Stimulated activated memory B cell treated with anti-CD40 and anti-IgM and Interleukin-4, amounts not matched to agents 10 μg/mL and 1 μg/mL and 100 μg/mL, for 72 hours (primary cell): ENCODE data around the gene MEGF6.
"Not testable (repeated sequence)": the region's sequence is repeated elsewhere in the genome, so short reads cannot be mapped to it uniquely, and the experiment has no call there.

ENCODE experiments used
- ATAC-seq: fragments of 150-1000 bp; cut with Tn5 transposase; 2 replicates; pipeline ENCODE4 v1.10.0; 2021
- H3K27ac Mint-ChIP-seq: one replicate; pipeline ENCODE4 v1.8.0; 2022; ENCODE audit warnings: mild to moderate bottlenecking, mixed read lengths
- H3K27me3 Mint-ChIP-seq: one replicate; pipeline ENCODE4 v1.8.0; 2022; ENCODE audit warnings: mixed read lengths
- H3K36me3 Mint-ChIP-seq: one replicate; pipeline ENCODE4 v1.8.0; 2022; ENCODE audit warnings: mixed read lengths
- H3K4me1 Mint-ChIP-seq: one replicate; pipeline ENCODE4 v1.8.0; 2022; ENCODE audit warnings: mixed read lengths
- H3K4me3 Mint-ChIP-seq: one replicate; pipeline ENCODE4 v1.8.0; 2022; ENCODE audit warnings: mild to moderate bottlenecking, moderate library complexity, mixed read lengths
- H3K9me3 Mint-ChIP-seq: one replicate; pipeline ENCODE4 v1.8.0; 2022; ENCODE audit warnings: mixed read lengths

MEGF6 gene

GRCh38 chr1:3626025-3626424 is 14.7 kb upstream of the MEGF6 start:
- Mint-ChIP-seq H3K27ac (no peak overlapping the region), H3K9me3 (no peaks in the 10 kb centered on the region), H3K27me3 (no peaks in the 10 kb centered on the region), H3K36me3 (peaks cover 19% of the 10 kb centered on the region), H3K4me1 (peaks cover 48% of the 10 kb centered on the region), H3K4me3 (peak overlapping the region; percentile 87)
- no peak for ATAC-seq

DNA sequence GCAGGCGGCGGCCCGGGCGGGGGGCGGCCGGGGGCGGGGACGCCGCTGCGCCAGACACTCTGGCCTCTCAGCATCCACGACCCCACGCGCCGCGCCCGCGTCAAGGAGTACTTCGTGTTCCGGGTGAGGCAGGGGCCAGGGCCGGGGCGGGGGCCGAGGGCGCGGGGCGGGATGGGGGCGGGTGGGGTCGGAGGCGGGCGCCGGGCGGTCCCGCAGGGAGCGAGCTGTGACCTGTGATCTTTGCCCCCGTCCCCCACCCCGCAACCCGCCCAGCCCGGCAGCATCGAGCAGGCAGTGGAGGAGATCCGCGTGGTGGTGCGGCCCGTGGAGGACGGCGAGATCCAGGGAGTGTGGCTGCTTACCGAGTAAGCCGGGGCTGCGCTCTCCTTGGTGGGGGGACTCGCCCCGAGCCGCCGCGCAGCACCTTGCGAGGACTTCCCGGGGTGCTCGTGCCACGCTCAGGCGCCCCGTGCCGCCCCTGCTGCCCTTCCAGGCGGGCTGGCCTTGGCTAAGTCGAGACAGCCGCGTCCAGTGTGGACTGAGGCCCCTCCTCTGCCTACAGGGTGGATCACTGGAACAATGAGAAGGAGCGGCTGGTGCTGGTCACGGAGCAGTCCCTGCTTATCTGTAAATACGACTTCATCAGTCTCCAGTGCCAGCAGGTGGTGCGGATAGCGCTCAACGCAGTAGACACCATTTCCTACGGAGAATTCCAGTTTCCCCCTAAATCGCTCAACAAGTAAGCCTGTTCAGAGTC is 14.0 kb upstream of the MEGF6 start:
- H3K36me3 Mint-ChIP-seq: peaks cover 16% of the 10 kb centered on the region
- H3K4me3 Mint-ChIP-seq: peak overlapping the region; percentile 87
- H3K4me1 Mint-ChIP-seq: peaks cover 49% of the 10 kb centered on the region
- H3K27me3 Mint-ChIP-seq: no peaks in the 10 kb centered on the region
- H3K9me3 Mint-ChIP-seq: no peaks in the 10 kb centered on the region
- ATAC-seq: no peak
- peak overlapping the region; percentile 83 for H3K27ac Mint-ChIP-seq

- peak within 1 kb of the TSS; percentile 83 for H3K27ac Mint-ChIP-seq
- peaks cover 47% of the 10 kb centered on the region for H3K4me1 Mint-ChIP-seq
- H3K27me3 Mint-ChIP-seq: no peaks in the 10 kb centered on the region
- peak; percentile 98 for ATAC-seq
- no peaks in the 10 kb centered on the region for H3K9me3 Mint-ChIP-seq
- peaks cover 8% of the 10 kb centered on the region for H3K36me3 Mint-ChIP-seq
- peak within 1 kb of the TSS; percentile 87 for H3K4me3 Mint-ChIP-seq
Observed at GRCh38 chr1:3624200-3625136, 13.2 kb upstream of the MEGF6 start, which contains the start of gene TPRG1L. TPRG1L (plus strand) TSS chr1:3625015; CDS start chr1:3625073, 58 bp downstream.

DNA sequence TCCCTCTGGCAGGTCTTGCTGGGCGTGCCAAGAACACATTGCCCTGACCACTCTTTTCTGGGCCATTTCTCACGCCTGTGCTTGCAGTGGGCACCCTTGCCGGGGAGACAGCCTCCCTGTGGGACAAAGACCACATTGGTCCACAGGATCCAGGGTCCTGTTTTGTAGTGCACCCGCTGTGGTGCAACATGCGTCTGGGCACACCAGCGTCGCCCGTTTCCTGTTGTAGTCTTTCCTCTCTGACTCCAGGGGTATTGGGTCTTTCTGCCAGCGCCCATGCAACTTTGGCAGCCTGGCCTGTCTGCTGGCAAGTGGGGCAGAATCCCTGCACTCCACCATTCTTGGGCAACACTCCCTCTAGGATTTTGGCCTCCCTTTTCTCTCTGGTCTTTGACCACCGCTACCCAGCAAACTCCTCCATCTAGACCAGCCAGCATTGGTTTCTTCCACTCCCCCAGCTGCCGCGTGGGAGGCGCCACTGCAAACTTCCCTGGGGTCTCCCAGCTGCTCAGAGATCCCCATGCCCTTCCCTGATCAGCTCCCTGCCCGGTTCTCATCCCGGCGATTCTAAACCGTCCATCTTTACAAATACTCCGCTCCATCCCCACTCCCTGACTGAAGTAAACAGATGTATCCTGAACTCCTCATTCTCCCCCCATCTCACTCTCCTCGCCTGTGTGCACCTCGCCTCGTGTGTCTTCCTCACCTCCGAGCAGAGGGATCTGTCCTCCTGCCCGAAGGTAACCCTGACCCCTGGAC is 12.3 kb upstream of the MEGF6 start:
- Mint-ChIP-seq H3K4me1 (peaks cover 53% of the 10 kb centered on the region), H3K27me3 (no peaks in the 10 kb centered on the region), H3K4me3 (peak overlapping the region; percentile 87), H3K9me3 (no peaks in the 10 kb centered on the region), H3K36me3 (peaks cover 4% of the 10 kb centered on the region), H3K27ac (peak overlapping the region; percentile 83)
- ATAC-seq: no peak

- H3K4me3 Mint-ChIP-seq, H3K36me3 Mint-ChIP-seq, ATAC-seq, H3K27me3 Mint-ChIP-seq, H3K27ac Mint-ChIP-seq, H3K9me3 Mint-ChIP-seq: not testable (repeated sequence)
- H3K4me1 Mint-ChIP-seq: peaks cover 53% of the 10 kb centered on the region
Observed at GRCh38 chr1:3622102-3622501, 10.8 kb upstream of the MEGF6 start.

GRCh38 chr1:3621151-3621671 is 9.9 kb upstream of the MEGF6 start:
- peaks cover 51% of the 10 kb centered on the region for H3K4me1 Mint-ChIP-seq
- not testable (repeated sequence) for H3K9me3 Mint-ChIP-seq, H3K27me3 Mint-ChIP-seq, H3K27ac Mint-ChIP-seq, H3K36me3 Mint-ChIP-seq, H3K4me3 Mint-ChIP-seq, ATAC-seq

DNA sequence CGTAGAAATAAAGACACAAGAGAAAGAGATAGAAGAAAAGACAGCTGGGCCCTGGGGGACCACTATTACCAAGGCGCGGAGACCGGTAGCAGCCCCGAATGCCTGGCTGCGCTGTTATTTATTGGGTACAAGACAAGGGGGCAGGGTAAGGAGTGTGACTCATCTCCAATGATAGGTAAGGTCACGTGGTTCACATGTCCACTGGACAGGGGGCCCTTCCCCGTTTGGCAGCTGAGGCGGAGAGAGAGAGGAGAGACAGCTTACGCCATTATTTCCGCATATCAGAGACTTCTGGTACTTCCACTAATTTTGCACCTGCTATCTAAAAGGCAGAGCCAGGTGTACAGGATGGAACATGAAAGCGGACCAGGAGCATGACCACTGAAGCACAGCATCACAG is 9.4 kb upstream of the MEGF6 start:
- Mint-ChIP-seq H3K4me3 (no peak overlapping the region), H3K27me3 (peaks cover 6% of the 10 kb centered on the region)

DNA sequence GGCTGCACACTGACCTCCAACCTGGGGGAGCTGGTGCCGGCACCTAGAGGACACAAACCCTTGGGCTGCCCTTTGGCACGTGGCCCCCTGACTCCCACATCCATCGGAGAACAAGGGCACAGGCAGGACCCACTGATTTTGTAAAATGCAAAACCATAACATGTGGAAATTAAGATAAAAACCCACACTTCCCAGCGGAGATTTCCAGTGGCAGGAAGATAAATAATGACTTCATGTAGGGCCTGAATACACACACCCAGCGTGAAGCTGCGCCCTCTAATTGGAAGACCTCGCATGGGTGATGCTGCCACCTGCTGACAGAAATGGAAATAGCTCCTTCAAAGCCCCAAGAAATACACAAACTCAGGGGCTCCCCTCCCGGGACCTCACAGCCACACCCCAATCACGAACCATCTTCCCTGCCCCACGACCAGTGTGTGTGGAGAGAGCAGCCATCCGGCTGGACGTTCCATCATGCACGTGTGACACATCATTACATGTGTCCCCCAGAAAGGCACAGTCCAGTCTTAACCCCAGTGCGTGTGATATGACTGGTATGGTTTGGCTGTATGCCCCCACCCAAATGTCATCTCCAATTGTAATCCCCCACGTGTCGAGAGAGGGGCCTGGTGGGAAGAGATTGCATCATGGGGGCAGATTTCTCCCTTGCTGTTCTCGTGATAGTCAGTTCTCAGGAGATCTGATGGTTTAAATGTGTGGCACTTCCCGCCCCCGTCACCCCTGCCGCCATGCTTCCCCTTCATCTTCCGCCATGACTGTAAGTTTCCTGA is 7.8 kb upstream of the MEGF6 start:
- Mint-ChIP-seq H3K36me3 (no peaks in the 10 kb centered on the region), H3K9me3 (no peaks in the 10 kb centered on the region), H3K4me3 (no peak overlapping the region), H3K4me1 (peaks cover 37% of the 10 kb centered on the region), H3K27me3 (peaks cover 22% of the 10 kb centered on the region), H3K27ac (no peak overlapping the region)
- peak; percentile 83 for ATAC-seq

More for the DNA sequence above, 9.4 kb upstream of the MEGF6 start:
- Mint-ChIP-seq H3K36me3 (no peaks in the 10 kb centered on the region), H3K27ac (no peak overlapping the region), H3K4me1 (peaks cover 46% of the 10 kb centered on the region), H3K9me3 (no peaks in the 10 kb centered on the region)
- no peak for ATAC-seq

DNA sequence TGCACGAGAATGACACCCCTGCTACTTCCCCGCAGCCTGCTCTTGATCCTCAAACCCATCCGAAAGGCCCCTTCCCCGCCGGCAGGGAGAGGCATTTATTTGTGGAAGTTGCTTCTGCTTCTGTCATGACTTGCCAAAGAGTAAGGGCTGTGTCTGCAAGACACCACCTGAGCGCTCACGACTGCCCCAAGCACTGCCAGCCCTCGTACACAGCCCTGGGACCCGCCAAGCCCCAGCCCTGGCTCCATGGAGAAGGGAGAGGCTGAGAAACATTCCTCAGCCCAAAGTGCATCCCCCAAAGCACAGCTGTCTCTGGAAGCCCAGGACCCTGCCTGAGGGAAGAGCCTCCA is 7.2 kb upstream of the MEGF6 start:
- Mint-ChIP-seq H3K4me1 (peaks cover 31% of the 10 kb centered on the region), H3K4me3 (no peak overlapping the region), H3K36me3 (no peaks in the 10 kb centered on the region), H3K27ac (no peak overlapping the region), H3K27me3 (peaks cover 28% of the 10 kb centered on the region), H3K9me3 (no peaks in the 10 kb centered on the region)
- ATAC-seq: no peak

- Mint-ChIP-seq H3K27me3 (peaks cover 34% of the 10 kb centered on the region), H3K36me3 (no peaks in the 10 kb centered on the region), H3K9me3 (no peaks in the 10 kb centered on the region), H3K4me3 (no peak overlapping the region), H3K27ac (no peak overlapping the region), H3K4me1 (peaks cover 25% of the 10 kb centered on the region)
- no peak for ATAC-seq
Observed at GRCh38 chr1:3617806-3618345, 6.6 kb upstream of the MEGF6 start.

- Mint-ChIP-seq H3K9me3 (no peaks in the 10 kb centered on the region), H3K4me1 (peaks cover 25% of the 10 kb centered on the region), H3K27ac (no peak overlapping the region), H3K36me3 (no peaks in the 10 kb centered on the region), H3K4me3 (no peak overlapping the region), H3K27me3 (peaks cover 41% of the 10 kb centered on the region)
- ATAC-seq: no peak
Observed at GRCh38 chr1:3616861-3617260, 5.6 kb upstream of the MEGF6 start.

DNA sequence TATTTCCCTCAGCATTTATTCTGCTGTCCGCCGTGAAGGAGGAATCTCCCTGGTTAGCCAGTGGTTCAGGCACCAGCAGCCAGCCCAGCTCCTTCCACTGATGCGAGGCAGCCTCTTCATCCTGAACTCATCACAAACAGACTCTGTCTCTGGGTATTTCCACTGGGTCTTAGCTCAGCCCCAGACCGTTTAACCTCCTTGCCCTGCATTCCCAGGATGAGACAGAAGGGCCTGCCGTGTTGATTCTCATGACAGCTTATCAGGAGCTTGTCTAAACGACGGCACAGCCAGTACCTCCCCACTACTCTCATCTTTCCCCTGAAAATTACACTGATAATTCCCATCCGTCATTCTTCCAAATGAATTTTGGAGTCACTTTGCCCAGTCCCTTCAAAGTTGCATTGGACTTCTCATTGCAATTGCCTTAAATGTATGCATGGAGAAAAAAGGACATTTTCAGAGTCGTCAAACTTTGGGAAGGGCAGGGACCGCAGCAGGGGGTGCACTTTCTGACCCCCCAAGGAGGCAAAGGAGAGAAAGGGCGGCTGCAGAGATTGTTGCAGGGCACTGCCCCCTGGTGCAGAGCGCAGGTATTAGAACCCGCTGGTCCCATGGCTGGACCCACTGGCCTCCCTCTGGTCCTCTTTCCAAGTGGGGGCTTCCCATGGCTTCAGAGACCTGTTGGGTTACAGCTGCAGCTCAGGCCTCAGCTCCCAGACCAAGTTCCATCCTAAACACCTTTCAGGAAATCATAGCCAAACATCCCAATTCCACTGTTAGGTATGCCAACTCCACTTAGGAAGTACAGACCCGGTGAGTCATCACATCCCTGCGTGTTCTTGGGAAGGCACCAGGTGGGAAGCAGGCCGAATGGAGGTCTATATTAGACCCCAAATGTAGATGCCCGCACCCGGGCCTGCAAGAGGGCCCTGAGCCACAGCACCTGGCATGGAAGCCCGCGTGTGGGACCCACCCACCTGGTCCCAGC is 3.7 kb upstream of the MEGF6 start:
- ATAC-seq: no peak
- Mint-ChIP-seq H3K9me3 (no peaks in the 10 kb centered on the region), H3K27me3 (peaks cover 56% of the 10 kb centered on the region), H3K27ac (no peak overlapping the region), H3K4me1 (peaks cover 22% of the 10 kb centered on the region), H3K4me3 (no peak overlapping the region), H3K36me3 (no peaks in the 10 kb centered on the region)

DNA sequence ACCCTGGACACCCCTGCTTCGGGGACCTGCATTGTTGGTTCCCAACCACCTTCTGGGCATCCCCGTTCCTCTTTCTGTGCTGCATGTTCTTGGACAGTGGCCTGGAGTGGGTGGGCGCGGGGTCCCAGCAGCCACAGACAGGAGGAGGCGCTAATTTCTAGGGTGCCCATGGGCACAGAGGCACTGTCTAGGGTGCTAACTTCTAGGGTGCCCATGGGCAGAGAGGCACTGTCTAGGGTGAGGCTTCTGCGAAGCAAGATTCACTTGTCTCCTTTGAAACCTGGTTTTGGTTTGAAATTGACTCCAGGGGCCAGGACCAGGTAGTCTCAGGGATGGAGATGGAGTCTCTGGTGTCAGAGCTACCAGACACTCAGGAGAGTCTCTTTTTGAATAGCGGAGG is 815 bp upstream of the MEGF6 start:
- Mint-ChIP-seq H3K4me1 (peaks cover 14% of the 10 kb centered on the region), H3K4me3 (peak overlapping the region; percentile 73), H3K27ac (no peak overlapping the region), H3K36me3 (no peaks in the 10 kb centered on the region), H3K27me3 (peaks cover 70% of the 10 kb centered on the region), H3K9me3 (no peaks in the 10 kb centered on the region)
- ATAC-seq: no peak
